ENCODE results near the gene C13orf46. TPM values are rescaled to one million over a fixed set of nuclear protein-coding genes. Genes with fewer than 3 reads are reported as not detected.

The C13orf46 gene
- total and polyA plus RNA-seq, 2 donors (not counting 1 experiment from before 2014, with no cell fraction given), result 0.50 to 0.56 TPM

DNA sequence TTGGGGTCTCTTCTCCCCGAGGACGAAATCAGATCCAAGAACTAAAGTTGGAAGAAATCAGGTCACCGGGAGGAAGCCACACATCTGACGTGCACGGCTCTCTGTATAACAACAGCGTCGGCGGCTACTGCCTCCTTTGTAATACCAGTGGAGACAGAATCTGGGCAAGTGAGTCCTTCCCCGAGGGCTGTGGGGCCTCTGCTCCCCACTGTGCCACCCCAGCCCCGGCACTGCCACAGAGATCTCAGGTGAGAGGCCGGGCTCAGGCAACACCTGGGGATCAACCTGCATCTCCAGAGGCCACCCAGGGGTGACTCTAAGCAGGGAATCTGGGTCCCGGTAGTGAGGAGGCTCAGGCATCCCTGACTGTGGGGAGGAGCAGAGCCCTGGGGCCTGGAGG lies 33.7 kb upstream of the C13orf46 start:
- H3K79me2 ChIP-seq (ENCODE audit: control insufficient read depth, insufficient read depth, low read length), result no peaks in the 10 kb centered on the region
- no peaks in the 10 kb centered on the region for H3K4me1 ChIP-seq (ENCODE audit: control insufficient read depth, extremely low read depth, insufficient read depth, low read length)
- H3K4me3 ChIP-seq (replicated peaks in 1 of 4; ENCODE audit: control extremely low read depth in 1 of 4, insufficient read depth in 1 of 4, low read depth in 3 of 4, low read length in 4 of 4), result no peak overlapping the region
- H2AFZ ChIP-seq (ENCODE audit: low read length), result no peak overlapping the region
- H3K4me2 ChIP-seq (ENCODE audit: extremely low read depth, insufficient read depth, low read length), result no peak overlapping the region
- no peak for DNase-seq (ENCODE audit: low read depth in 2 of 2)
- no peak overlapping the region for H3K9ac ChIP-seq (ENCODE audit: insufficient read depth, low read length)
- no peak for TF ChIP-seq CTCF (conservative IDR thresholded peaks at IDR 0.05 in 1 of 2, IDR thresholded peaks at IDR 0.05 in 1 of 2; ENCODE audit: low read depth in 1 of 2, low read length in 2 of 2)
- no peak for TF ChIP-seq EZH2 (IDR thresholded peaks at IDR 0.05; ENCODE audit: low read length, missing control alignments)
- no peak overlapping the region for H3K27ac ChIP-seq (ENCODE audit: insufficient read depth, low read length)
- no peaks in the 10 kb centered on the region for H3K9me3 ChIP-seq (ENCODE audit: control insufficient read depth, insufficient read depth, low read depth, low read length)
- H3K27me3 ChIP-seq (ENCODE audit: control insufficient read depth, insufficient read depth, low read length), result no peaks in the 10 kb centered on the region
- peaks cover 27% of the 10 kb centered on the region for H3K36me3 ChIP-seq (ENCODE audit: control insufficient read depth, insufficient read depth, low read length)
- no peaks in the 10 kb centered on the region for H4K20me1 ChIP-seq (ENCODE audit: control insufficient read depth, extremely low read depth, insufficient read depth, low read length)

- no peak for DNase-seq (ENCODE audit: low read depth in 2 of 2)
- H3K36me3 ChIP-seq (ENCODE audit: control insufficient read depth, insufficient read depth, low read length), result peaks cover 32% of the 10 kb centered on the region
- H3K4me1 ChIP-seq (ENCODE audit: control insufficient read depth, extremely low read depth, insufficient read depth, low read length), result no peaks in the 10 kb centered on the region
- no peak for TF ChIP-seq EZH2 (IDR thresholded peaks at IDR 0.05; ENCODE audit: low read length, missing control alignments)
- TF ChIP-seq CTCF (conservative IDR thresholded peaks at IDR 0.05 in 1 of 2, IDR thresholded peaks at IDR 0.05 in 1 of 2; ENCODE audit: low read depth in 1 of 2, low read length in 2 of 2), result no peak
- H4K20me1 ChIP-seq (ENCODE audit: control insufficient read depth, extremely low read depth, insufficient read depth, low read length), result no peaks in the 10 kb centered on the region
- H2AFZ ChIP-seq (ENCODE audit: low read length), result no peak overlapping the region
- H3K27ac ChIP-seq (ENCODE audit: insufficient read depth, low read length), result no peak overlapping the region
- no peaks in the 10 kb centered on the region for H3K27me3 ChIP-seq (ENCODE audit: control insufficient read depth, insufficient read depth, low read length)
- H3K4me3 ChIP-seq (replicated peaks in 1 of 4; ENCODE audit: control extremely low read depth in 1 of 4, insufficient read depth in 1 of 4, low read depth in 3 of 4, low read length in 4 of 4), result no peak overlapping the region
- H3K9me3 ChIP-seq (ENCODE audit: control insufficient read depth, insufficient read depth, low read depth, low read length), result no peaks in the 10 kb centered on the region
- no peak overlapping the region for H3K4me2 ChIP-seq (ENCODE audit: extremely low read depth, insufficient read depth, low read length)
- no peaks in the 10 kb centered on the region for H3K79me2 ChIP-seq (ENCODE audit: control insufficient read depth, insufficient read depth, low read length)
- H3K9ac ChIP-seq (ENCODE audit: insufficient read depth, low read length), result no peak overlapping the region
Observed at GRCh38 chr13:114005206-114005724, 31.4 kb upstream of the C13orf46 start.

DNA sequence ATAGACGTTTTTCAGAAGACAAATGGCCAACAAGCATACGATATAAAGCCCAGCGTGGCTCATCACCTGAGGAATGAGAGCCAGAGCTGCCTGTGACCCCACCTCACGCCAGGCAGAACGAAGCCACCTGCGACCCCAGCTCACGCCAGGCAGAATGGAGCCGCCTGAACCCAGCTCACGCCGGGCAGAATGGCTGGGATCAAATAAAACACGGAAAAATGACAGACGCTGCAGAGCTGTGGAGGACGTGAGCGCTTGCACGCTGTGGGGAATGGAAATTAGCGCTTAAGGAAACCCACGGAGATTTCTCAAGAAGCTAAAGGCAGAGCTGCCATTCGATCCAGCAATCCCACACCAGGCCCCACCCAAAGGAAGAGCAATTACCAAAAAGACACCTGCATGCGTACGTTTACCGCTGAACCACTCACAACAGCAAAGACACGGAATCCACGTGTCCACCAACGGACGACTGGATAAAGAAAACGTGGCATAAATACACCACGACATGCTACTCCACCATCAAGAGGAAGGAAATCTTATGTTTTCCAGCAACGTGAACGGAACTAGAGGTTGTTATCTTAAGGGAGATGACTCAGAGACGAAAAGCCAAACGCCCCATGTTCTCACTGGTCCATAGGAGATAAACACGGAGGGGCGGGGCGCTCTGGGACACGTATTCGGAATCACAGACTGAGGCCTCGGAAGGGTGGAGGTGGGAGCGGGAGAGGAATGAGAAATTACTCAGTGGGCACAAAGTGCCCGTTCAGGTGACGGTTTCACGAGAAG lies 30.7 kb upstream of the C13orf46 start:
- Histone ChIP-seq H3K36me3 (ENCODE audit: control insufficient read depth, insufficient read depth, low read length) (peaks cover 32% of the 10 kb centered on the region), H3K27me3 (ENCODE audit: control insufficient read depth, insufficient read depth, low read length) (no peaks in the 10 kb centered on the region), H3K9me3 (ENCODE audit: control insufficient read depth, insufficient read depth, low read depth, low read length) (no peaks in the 10 kb centered on the region), H3K9ac (ENCODE audit: insufficient read depth, low read length) (no peak overlapping the region), H2AFZ (ENCODE audit: low read length) (no peak overlapping the region), H3K4me1 (ENCODE audit: control insufficient read depth, extremely low read depth, insufficient read depth, low read length) (no peaks in the 10 kb centered on the region), H3K27ac (ENCODE audit: insufficient read depth, low read length) (no peak overlapping the region), H3K4me2 (ENCODE audit: extremely low read depth, insufficient read depth, low read length) (no peak overlapping the region), H4K20me1 (ENCODE audit: control insufficient read depth, extremely low read depth, insufficient read depth, low read length) (no peaks in the 10 kb centered on the region), H3K4me3 (replicated peaks in 1 of 4; ENCODE audit: control extremely low read depth in 1 of 4, insufficient read depth in 1 of 4, low read depth in 3 of 4, low read length in 4 of 4) (no peak overlapping the region), H3K79me2 (ENCODE audit: control insufficient read depth, insufficient read depth, low read length) (no peaks in the 10 kb centered on the region)
- TF ChIP-seq EZH2 (IDR thresholded peaks at IDR 0.05; ENCODE audit: low read length, missing control alignments) (no peak), CTCF (conservative IDR thresholded peaks at IDR 0.05 in 1 of 2, IDR thresholded peaks at IDR 0.05 in 1 of 2; ENCODE audit: low read depth in 1 of 2, low read length in 2 of 2) (no peak)
- DNase-seq (ENCODE audit: low read depth in 2 of 2), result peak; percentile 62 to 76

All from fibroblast of lung (primary cell).